BJ (cell line): ENCODE results near the gene RADIL. TPM values are rescaled to one million over a fixed set of nuclear protein-coding genes. Genes with fewer than 3 reads are reported as not detected.

Experiments
- CTCF ChIA-PET: fragments of 350-600 bp; formaldehyde crosslinking; extraction: SDS; loops from one replicate; lab custom pipeline; 2021; ENCODE audit warnings: antibody characterized with exemption, inconsistent platforms; lab: Yijun Ruan, JAX
- POLR2A ChIA-PET: fragments of 300-600 bp; sonication (Branson Sonifier 250); formaldehyde crosslinking; extraction: SDS; loops from one replicate; lab custom pipeline; 2021; ENCODE audit warnings: antibody characterized with exemption; lab: Charles Lee
- DNase-seq: peaks from one replicate; pipeline ENCODE4 v3.0.0-alpha.2; 2011; ENCODE audit warnings: low read depth
- H3K27me3 ChIP-seq: 2 replicates; pipeline ENCODE4 v1.6.0; 2011; ENCODE audit warnings: low read length; ENCODE audit not compliant: control insufficient read depth, insufficient read depth
- H3K36me3 ChIP-seq: 2 replicates; pipeline ENCODE4 v1.5.1; 2011; ENCODE audit warnings: low read length; ENCODE audit not compliant: control insufficient read depth, insufficient read depth
- H3K4me3 ChIP-seq: 2 replicates; pipeline ENCODE4 v1.5.1; 2011; ENCODE audit warnings: low read depth, mild to moderate bottlenecking, control low read depth, low read length
- polyA plus RNA-seq: library from polyadenylated mRNA; depleted of rRNA; stranded (reverse); fragments of >200 nt; gene quantifications from 2 replicates; pipeline ENCODE4 v1.2.3, GENCODE V29; 2011
- TF ChIP-seq, protein P1 (sequence below): IDR thresholded peaks from 2 replicates; pipeline ENCODE4 v1.5.1; 2011; ENCODE audit warnings: low read depth, mild to moderate bottlenecking, control low read depth, inconsistent platforms, low read length, moderate library complexity; ENCODE audit not compliant: insufficient read depth

The RADIL gene
- polyA plus RNA-seq, 1 experiment, result 1.2 TPM

- H3K27me3 ChIP-seq, result 0 out of 2 replicates have a peak, but pooled peaks cover 1% of the 10 kb centered on the region
- H3K36me3 ChIP-seq, result no peaks in the 10 kb centered on the region
- H3K4me3 ChIP-seq, result 0 out of 2 replicates have a peak overlapping the region, but pooled peaks have one; percentile 27
- TF ChIP-seq, protein P1, sequence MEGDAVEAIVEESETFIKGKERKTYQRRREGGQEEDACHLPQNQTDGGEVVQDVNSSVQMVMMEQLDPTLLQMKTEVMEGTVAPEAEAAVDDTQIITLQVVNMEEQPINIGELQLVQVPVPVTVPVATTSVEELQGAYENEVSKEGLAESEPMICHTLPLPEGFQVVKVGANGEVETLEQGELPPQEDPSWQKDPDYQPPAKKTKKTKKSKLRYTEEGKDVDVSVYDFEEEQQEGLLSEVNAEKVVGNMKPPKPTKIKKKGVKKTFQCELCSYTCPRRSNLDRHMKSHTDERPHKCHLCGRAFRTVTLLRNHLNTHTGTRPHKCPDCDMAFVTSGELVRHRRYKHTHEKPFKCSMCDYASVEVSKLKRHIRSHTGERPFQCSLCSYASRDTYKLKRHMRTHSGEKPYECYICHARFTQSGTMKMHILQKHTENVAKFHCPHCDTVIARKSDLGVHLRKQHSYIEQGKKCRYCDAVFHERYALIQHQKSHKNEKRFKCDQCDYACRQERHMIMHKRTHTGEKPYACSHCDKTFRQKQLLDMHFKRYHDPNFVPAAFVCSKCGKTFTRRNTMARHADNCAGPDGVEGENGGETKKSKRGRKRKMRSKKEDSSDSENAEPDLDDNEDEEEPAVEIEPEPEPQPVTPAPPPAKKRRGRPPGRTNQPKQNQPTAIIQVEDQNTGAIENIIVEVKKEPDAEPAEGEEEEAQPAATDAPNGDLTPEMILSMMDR, result no peak
- ChIA-PET POLR2A (no interaction called here), CTCF (interaction anchor here (2.2 kb wide), 1 partner anchor 21 kb away, joined by 11 read pairs; the partner anchor contains the start of gene RADIL)
- no peak for DNase-seq
These were observed 21.4 kb downstream of the RADIL start for GRCh38 chr7:4862156-4862555.

DNA sequence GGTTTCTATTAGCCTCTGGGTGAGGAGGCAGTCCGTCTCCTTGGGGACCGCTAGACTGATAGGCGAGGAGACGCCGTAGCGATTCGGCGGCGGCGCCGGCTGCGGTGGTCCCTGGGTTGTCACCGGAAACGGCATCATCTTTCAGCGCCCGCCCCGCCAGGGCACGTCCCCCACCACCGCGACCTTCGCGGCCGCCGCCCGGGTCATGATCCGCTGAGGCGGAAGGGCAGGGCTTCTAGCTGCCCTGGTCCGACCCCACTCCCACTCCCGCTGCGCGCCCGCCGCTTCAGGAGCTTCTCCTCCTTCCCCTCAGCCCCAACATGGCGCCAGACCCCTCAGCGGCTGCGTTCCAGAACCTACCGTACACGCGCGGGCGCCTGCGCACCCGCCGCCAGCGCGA, 21.8 kb downstream of the RADIL start, which contains the start of gene PAPOLB:
Gene PAPOLB, minus strand, starts transcription at position 358 of the 400 bp plus-strand sequence. Its CDS starts 220 bp downstream, at position 138.
- Histone ChIP-seq H3K36me3 (no peaks in the 10 kb centered on the region), H3K27me3 (0 out of 2 replicates have a peak, but pooled peaks cover 1% of the 10 kb centered on the region), H3K4me3 (peak within 1 kb of the TSS; percentile 27)
- ChIA-PET CTCF (no interaction called here), POLR2A (no interaction called here)
- DNase-seq, result no peak
- TF ChIP-seq, protein P1, result no peak

DNA sequence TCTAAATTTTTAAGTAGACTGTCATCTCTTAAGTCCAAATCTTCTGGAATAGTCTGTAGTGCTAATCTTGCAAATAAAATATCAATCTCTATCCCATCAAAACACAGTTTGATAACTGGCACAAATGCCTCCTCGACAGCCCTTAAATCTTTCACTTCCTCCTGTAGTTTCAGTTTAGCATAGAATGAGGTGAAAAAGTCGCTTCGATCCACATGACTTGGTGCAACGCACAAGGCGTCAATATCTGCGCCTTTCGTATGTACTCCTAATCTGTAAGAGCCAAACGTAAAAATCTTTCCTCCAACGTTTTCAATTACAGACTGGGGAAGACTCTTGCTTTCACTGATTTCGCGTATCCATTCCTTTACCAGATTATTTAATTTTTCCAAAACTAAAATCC, 22.3 kb downstream of the RADIL start:
- Histone ChIP-seq H3K4me3 (no peak overlapping the region), H3K36me3 (no peaks in the 10 kb centered on the region), H3K27me3 (0 out of 2 replicates have a peak, but pooled peaks cover 1% of the 10 kb centered on the region)
- TF ChIP-seq, protein P1, result no peak
- DNase-seq, result no peak
- CTCF ChIA-PET, result no interaction called here
- POLR2A ChIA-PET, result no interaction called here

GRCh38 chr7:4857189-4857588, 26.3 kb downstream of the RADIL start:
- ChIA-PET POLR2A (no interaction called here), CTCF (interaction anchor here (1.5 kb wide), 1 partner anchor 228 kb away, joined by 3 read pairs; no protein-coding TSS in a partner anchor)
- no peak for DNase-seq

GRCh38 chr7:4856336-4857057, 27.0 kb downstream of the RADIL start:
- CTCF ChIA-PET, result interaction anchor here (1.1 to 1.5 kb wide), 2 partner anchors 58 to 228 kb away, joined by 3 read pairs; no protein-coding TSS in a partner anchor
- TF ChIP-seq, protein P1, result no peak
- Histone ChIP-seq H3K4me3 (no peak overlapping the region), H3K27me3 (no peaks in the 10 kb centered on the region), H3K36me3 (no peaks in the 10 kb centered on the region)
- POLR2A ChIA-PET, result no interaction called here
- DNase-seq, result no peak

More at GRCh38 chr7:4857189-4857588, 26.3 kb downstream of the RADIL start:
- Histone ChIP-seq H3K27me3 (0 out of 2 replicates have a peak, but pooled peaks cover 1% of the 10 kb centered on the region), H3K4me3 (no peak overlapping the region), H3K36me3 (no peaks in the 10 kb centered on the region)
- TF ChIP-seq, protein P1, result no peak
